SU-DHL-6 (cell line): ENCODE results near the gene UXS1.

Source experiments
- CTCF ChIP-seq: fragments of 200-600 bp; sonication (generic); IDR thresholded peaks from one replicate; pipeline ENCODE4 v1.5.1; 2017; ENCODE audit warnings: antibody characterized with exemption, mild to moderate bottlenecking, low read length, moderate library complexity; ENCODE audit not compliant: insufficient read depth, poor library complexity, severe bottlenecking
- EZH2phosphoT487 ChIP-seq: fragments of 200-600 bp; sonication (generic), shearing (Covaris generic); conservative IDR thresholded peaks from 2 replicates; pipeline ENCODE4 v1.6.1; 2018; ENCODE audit warnings: mild to moderate bottlenecking, antibody characterized with exemption, low read length, moderate library complexity, mixed read lengths

DNA sequence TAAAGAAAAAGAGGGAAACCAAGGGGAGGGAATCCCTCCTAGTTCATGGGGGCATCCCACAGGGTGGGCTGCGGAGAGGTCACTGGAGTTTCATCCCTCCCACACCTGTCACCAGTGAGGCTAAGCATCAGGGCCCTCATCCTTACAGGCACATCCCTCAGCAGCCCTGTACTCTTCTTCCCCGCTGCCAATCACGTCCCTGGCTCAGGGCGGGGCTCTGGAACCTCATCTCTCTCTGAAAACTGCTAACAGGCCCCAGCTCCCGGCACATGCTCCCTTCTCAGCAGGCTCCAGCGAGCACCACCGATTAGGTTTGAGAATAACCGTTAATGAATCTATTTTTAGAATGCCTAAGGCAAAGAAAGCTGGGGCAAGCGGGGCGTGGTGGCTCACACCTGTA, 13.0 kb downstream of the UXS1 start:
- TF ChIP-seq CTCF, result no peak
- no peak for TF ChIP-seq EZH2phosphoT487
